Psoas muscle (tissue), 8 donors: ENCODE measurements around the gene FGFBP2. TPM values are rescaled to one million over a fixed set of nuclear protein-coding genes. Genes with fewer than 3 reads are reported as not detected.

Experiments used
- ATAC-seq, 4 donors: fragments of 200-7000 bp; cut with Tn5 transposase; one replicate each; pipeline ENCODE4 v1.9.1; 2020; ENCODE audit warnings: moderate library complexity in 3 of 4, mild to moderate bottlenecking in 2 of 4
- DNase-seq, 2 donors: peaks; one replicate each; pipeline ENCODE4 v3.0.0-alpha.2; 2020
- H3K27ac ChIP-seq: fragments of 200-600 bp; one replicate; pipeline ENCODE4 v1.8.0; 2022
- H3K27me3 ChIP-seq, 3 donors: fragments of 200-600 bp in 1 of 3; one replicate each; pipeline versions ENCODE4 v1.6.1 to v1.8.0; 2013 to 2022; ENCODE audit warnings: low read length in 2 of 3, mild to moderate bottlenecking in 2 of 3, moderate library complexity in 1 of 3; ENCODE audit not compliant: insufficient read depth in 3 of 3
- H3K36me3 ChIP-seq, 2 donors: fragments of 200-600 bp in 1 of 2; one replicate each; pipeline versions ENCODE4 v1.6.1 to v1.8.0; 2013 to 2022; ENCODE audit warnings: low read depth in 1 of 2, mild to moderate bottlenecking in 1 of 2, moderate library complexity in 1 of 2; ENCODE audit not compliant: insufficient read depth in 1 of 2
- H3K4me1 ChIP-seq: fragments of 200-600 bp; one replicate; pipeline ENCODE4 v1.8.0; 2022
- H3K4me3 ChIP-seq: fragments of 200-600 bp; one replicate; pipeline ENCODE4 v1.8.0; 2022; ENCODE audit warnings: mild to moderate bottlenecking
- H3K9me3 ChIP-seq: fragments of 200-600 bp; one replicate; pipeline ENCODE4 v1.8.0; 2022
- WGBS, 3 donors: extraction: QIAGEN DNeasy Blood & Tissue Kit; methylation state at CpG; one replicate each; pipeline versions ENCODE4 v1.1.6 to v1.1.7; 2013; 5-methylcytosine and 5-hydroxymethylcytosine counted together
- intact Hi-C, 2 donors: fragments of 100-400 bp; cut with DNase I; formaldehyde crosslinking; loops; one replicate each; pipeline versions ENCODE4 v1.11.0 to v1.14.2; 2022
- polyA plus RNA-seq, 3 donors: library from polyadenylated mRNA; stranded (reverse); fragments of 200-250 nt; gene quantifications; one replicate each; pipeline ENCODE4 v1.2.3, GENCODE V29; 2013
- total RNA-seq, 4 donors: library from RNA; stranded (reverse); fragmentation: NEBNext Ultra II Directional in 2 of 4; extraction: Animal tissue kit (Norgen Biotek cat#: 25700) in 2 of 4; gene quantifications; one replicate each; pipeline versions ENCODE4 v1.2.1 to v1.2.4, GENCODE V29; 2021 to 2023
- TF ChIP-seq, protein P1 (sequence below): fragments of 200-600 bp; IDR thresholded peaks from one replicate; pipeline ENCODE4 v1.8.0; 2022; ENCODE audit warnings: antibody characterized with exemption
- donor health status: healthy with polysubstance abuse.
- donor health status: DM: no; HTN: no; CAD: no; lungs with moderate emphysema.
- donor health status: Bipolar disorder and iron deficiency.
- donor health status: healthy.
- donor health status: DM: yes; HTN: yes; CAD: no.
- donor health status: DM: no; HTN: no; CAD: no.
- donor health status: DM: no; HTN: no; CAD: no.
- donor health status: DM: yes; HTN: yes; CAD: no.

Gene FGFBP2
- total and polyA plus RNA-seq, 7 donors = 0.18 to 1.4 (median 0.37) TPM

DNA sequence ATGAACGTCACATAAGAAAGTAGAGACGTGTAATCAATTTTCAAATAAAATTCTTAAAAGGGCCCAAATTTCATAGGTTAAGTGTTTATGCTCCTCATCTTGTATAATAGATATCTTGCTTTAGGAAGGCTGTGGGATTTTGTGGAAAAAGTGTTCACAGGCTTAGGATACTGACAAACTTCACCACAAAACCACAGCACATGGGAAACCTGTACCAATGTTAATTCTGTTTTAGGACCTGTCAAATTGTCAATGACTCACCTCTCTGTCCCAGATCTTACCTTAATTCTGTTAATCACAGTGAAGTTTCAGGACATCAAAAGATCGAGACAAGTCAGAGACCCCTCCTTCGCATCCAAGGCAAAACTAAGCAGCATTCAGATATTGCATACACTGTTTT, 48.7 kb downstream of the FGFBP2 start:
- Histone ChIP-seq H3K4me1 (no peaks in the 10 kb centered on the region), H3K4me3 (no peak overlapping the region), H3K27ac (no peak overlapping the region), H3K9me3 (no peaks in the 10 kb centered on the region), H3K27me3 (no peaks in the 10 kb centered on the region), H3K36me3 (no peaks in the 10 kb centered on the region)
- DNase-seq (no peak), ATAC-seq (no peak)
- intact Hi-C loops = no loop called here
- 94 to 95% (median 95%) methylated on average over 4 of the region's 4 CpGs for WGBS, 3 donors
- TF ChIP-seq, protein P1, sequence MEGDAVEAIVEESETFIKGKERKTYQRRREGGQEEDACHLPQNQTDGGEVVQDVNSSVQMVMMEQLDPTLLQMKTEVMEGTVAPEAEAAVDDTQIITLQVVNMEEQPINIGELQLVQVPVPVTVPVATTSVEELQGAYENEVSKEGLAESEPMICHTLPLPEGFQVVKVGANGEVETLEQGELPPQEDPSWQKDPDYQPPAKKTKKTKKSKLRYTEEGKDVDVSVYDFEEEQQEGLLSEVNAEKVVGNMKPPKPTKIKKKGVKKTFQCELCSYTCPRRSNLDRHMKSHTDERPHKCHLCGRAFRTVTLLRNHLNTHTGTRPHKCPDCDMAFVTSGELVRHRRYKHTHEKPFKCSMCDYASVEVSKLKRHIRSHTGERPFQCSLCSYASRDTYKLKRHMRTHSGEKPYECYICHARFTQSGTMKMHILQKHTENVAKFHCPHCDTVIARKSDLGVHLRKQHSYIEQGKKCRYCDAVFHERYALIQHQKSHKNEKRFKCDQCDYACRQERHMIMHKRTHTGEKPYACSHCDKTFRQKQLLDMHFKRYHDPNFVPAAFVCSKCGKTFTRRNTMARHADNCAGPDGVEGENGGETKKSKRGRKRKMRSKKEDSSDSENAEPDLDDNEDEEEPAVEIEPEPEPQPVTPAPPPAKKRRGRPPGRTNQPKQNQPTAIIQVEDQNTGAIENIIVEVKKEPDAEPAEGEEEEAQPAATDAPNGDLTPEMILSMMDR = no peak

DNA sequence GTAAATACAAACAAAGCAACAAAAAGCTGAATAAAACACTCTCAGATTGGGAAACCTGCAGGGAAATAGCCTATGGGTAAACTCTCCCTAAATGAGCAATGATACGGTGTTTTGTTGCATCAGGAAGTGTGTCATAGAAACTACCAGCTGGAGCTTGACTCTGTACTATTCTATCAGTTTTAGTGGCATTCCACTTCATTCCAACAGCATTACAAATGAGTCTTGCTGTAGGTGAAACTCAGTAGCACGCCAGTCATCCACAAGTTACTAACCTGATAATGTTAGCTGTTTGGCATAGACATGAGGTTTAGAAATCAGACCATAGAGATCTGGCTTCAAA, 49.4 kb downstream of the FGFBP2 start:
- H3K4me1 ChIP-seq = no peaks in the 10 kb centered on the region

DNA sequence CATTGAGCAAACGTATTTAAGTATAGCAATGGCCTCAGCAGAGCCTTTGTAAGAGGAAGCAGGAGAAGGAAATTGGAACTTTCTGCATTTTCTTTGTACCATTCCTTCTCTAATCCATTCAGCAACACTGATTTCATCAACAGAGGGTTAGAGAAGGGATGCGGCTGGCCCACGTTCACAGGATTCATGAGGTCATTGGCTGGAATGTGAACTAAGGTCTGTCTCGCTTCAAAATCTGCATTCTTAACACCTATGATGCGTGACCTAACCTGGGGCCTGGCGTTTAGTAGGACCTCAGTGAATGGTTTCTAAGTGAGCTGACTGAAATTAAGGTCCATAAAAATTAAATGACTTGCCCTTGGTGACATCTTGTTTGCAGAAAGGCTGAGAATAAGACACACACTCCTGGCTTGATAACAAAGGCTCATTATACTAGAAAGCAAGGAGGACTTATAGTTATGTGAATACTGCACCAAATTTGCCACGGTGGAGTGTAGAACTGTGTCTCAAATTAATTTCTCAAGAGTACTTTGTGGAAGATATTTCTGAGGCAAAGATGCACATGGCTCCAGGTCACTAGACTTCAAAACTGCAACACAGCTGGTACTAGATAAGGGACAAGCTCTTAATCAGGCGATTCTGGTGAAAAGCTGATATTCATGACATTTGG, 49.9 kb downstream of the FGFBP2 start:
- ATAC-seq (no peak), DNase-seq (no peak)
- WGBS, 3 donors = 26 to 41% (median 34%) methylated on average over 8 of the region's 8 CpGs
- no peaks in the 10 kb centered on the region for H3K9me3 ChIP-seq
- no peak overlapping the region for H3K4me3 ChIP-seq
- TF ChIP-seq, protein P1 = no peak
- H3K27me3 ChIP-seq = no peaks in the 10 kb centered on the region
- H3K36me3 ChIP-seq = no peaks in the 10 kb centered on the region
- intact Hi-C loops = no loop called here
- H3K27ac ChIP-seq = no peak overlapping the region
- no peaks in the 10 kb centered on the region for H3K4me1 ChIP-seq

More for the DNA sequence above, 49.4 kb downstream of the FGFBP2 start:
- 34 to 41% (median 38%) methylated on average over 2 of the region's 2 CpGs for WGBS, 3 donors
- H3K36me3 ChIP-seq = no peaks in the 10 kb centered on the region
- no peak overlapping the region for H3K4me3 ChIP-seq
- TF ChIP-seq, protein P1 = no peak
- ATAC-seq (no peak), DNase-seq (no peak)
- H3K27ac ChIP-seq = no peak overlapping the region
- intact Hi-C loops = no loop called here
- no peaks in the 10 kb centered on the region for H3K27me3 ChIP-seq
- H3K9me3 ChIP-seq = no peaks in the 10 kb centered on the region

DNA sequence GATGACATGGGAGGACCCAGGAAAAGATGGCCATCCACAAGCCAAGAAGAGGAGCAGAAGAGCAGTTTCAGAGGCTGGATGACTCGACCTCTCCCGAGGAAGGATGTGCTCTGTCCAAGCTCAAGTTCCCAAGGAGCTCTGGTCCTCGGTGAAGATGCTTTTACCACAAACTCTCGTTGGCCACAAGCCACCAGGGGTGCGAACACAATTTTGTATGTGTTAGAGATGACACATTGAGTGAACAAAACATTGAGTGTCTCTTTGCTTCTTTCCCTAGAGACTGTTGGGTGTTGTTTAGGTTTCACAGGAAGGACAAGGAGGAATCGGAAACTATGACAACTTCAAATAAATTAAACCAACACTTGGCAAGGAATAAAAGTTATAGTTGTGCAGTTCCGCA, 50.7 kb downstream of the FGFBP2 start:
- intact Hi-C loops = no loop called here
- H3K27ac ChIP-seq = no peak overlapping the region
- no peaks in the 10 kb centered on the region for H3K9me3 ChIP-seq
- WGBS, 3 donors = 61 to 72% (median 72%) methylated on average over 7 of the region's 7 CpGs
- TF ChIP-seq, protein P1 = no peak
- H3K36me3 ChIP-seq = no peaks in the 10 kb centered on the region
- H3K4me3 ChIP-seq = no peak overlapping the region
- H3K27me3 ChIP-seq = no peaks in the 10 kb centered on the region
- DNase-seq (no peak), ATAC-seq (no peak)
- no peaks in the 10 kb centered on the region for H3K4me1 ChIP-seq

Other genes starting within 250 kb of the FGFBP2 start
- gene CD38, start 184.8 kb downstream of the FGFBP2 start, total RNA-seq = 1 to 10 TPM; 3.1 to 6.8 (median 4.5) TPM
- 1 to 10 TPM; 1.5 to 4.6 (median 2.7) TPM for gene CD38, start 184.8 kb downstream of the FGFBP2 start, polyA plus RNA-seq
- gene FGFBP1, start 24.4 kb downstream of the FGFBP2 start, total RNA-seq = not detected
- under 1 TPM in 1 of 3 donors, not detected in 2; 0.08 TPM for gene FGFBP1, start 24.4 kb downstream of the FGFBP2 start, polyA plus RNA-seq
- gene PROM1, start 120.8 kb upstream of the FGFBP2 start, total RNA-seq = 1 to 10 TPM in 2 of 4 donors, under 1 TPM in 2; 0.84 to 1.5 (median 1.1) TPM
- under 1 TPM; 0.16 to 0.20 (median 0.18) TPM for gene PROM1, start 120.8 kb upstream of the FGFBP2 start, polyA plus RNA-seq